Measurements from ENCODE around the gene EIPR1.
"Not testable (repeated sequence)": the region's sequence is repeated elsewhere in the genome, so short reads cannot be mapped to it uniquely, and the experiment has no call there.

Gene EIPR1

GRCh38 chr2:3192920-3193319 is 184.7 kb downstream of the EIPR1 start:
- DNase-seq (ENCODE audit: low spot score) = no peak

GRCh38 chr2:3192281-3192818 is 185.3 kb downstream of the EIPR1 start:
- no peak for DNase-seq (ENCODE audit: low spot score)

GRCh38 chr2:3189961-3190360 is 187.7 kb downstream of the EIPR1 start:
- no peak for DNase-seq (ENCODE audit: low spot score)

GRCh38 chr2:3189076-3189591 is 188.5 kb downstream of the EIPR1 start:
- no peak for DNase-seq (ENCODE audit: low spot score)

GRCh38 chr2:3188405-3188946 is 189.1 kb downstream of the EIPR1 start:
- DNase-seq (ENCODE audit: low spot score) = no peak

GRCh38 chr2:3187467-3187866 is 190.2 kb downstream of the EIPR1 start:
- DNase-seq (ENCODE audit: low spot score) = no peak

GRCh38 chr2:3186766-3187165 is 190.9 kb downstream of the EIPR1 start:
- DNase-seq (ENCODE audit: low spot score) = no peak

- DNase-seq (ENCODE audit: low spot score) = no peak
Measured at GRCh38 chr2:3185910-3186309, 191.7 kb downstream of the EIPR1 start.

GRCh38 chr2:3185256-3185655 is 192.4 kb downstream of the EIPR1 start:
- no peak for DNase-seq (ENCODE audit: low spot score)

- no peak for DNase-seq (ENCODE audit: low spot score)
Measured at GRCh38 chr2:3184167-3184566, 193.5 kb downstream of the EIPR1 start.

- no peak for DNase-seq (ENCODE audit: low spot score)
Measured at GRCh38 chr2:3183766-3184165, 193.9 kb downstream of the EIPR1 start.

- no peak for DNase-seq (ENCODE audit: low spot score)
Measured at GRCh38 chr2:3182848-3183247, 194.8 kb downstream of the EIPR1 start.

- DNase-seq (ENCODE audit: low spot score) = no peak
Measured at GRCh38 chr2:3181416-3182010, 196.1 kb downstream of the EIPR1 start.

GRCh38 chr2:3180909-3181221 is 196.8 kb downstream of the EIPR1 start:
- DNase-seq (ENCODE audit: low spot score) = not testable (repeated sequence)

- DNase-seq (ENCODE audit: low spot score) = no peak
Measured at GRCh38 chr2:3180082-3180908, 197.3 kb downstream of the EIPR1 start.

GRCh38 chr2:3179626-3180025 is 198.0 kb downstream of the EIPR1 start:
- no peak for DNase-seq (ENCODE audit: low spot score)

GRCh38 chr2:3179208-3179607 is 198.4 kb downstream of the EIPR1 start:
- no peak for DNase-seq (ENCODE audit: low spot score)

- no peak for DNase-seq (ENCODE audit: low spot score)
Measured at GRCh38 chr2:3178578-3179031, 199.0 kb downstream of the EIPR1 start.

GRCh38 chr2:3177891-3178577 is 199.6 kb downstream of the EIPR1 start:
- DNase-seq (ENCODE audit: low spot score) = no peak

- no peak for DNase-seq (ENCODE audit: low spot score)
Measured at GRCh38 chr2:3176869-3177255, 200.8 kb downstream of the EIPR1 start.

GRCh38 chr2:3176071-3176868 is 201.3 kb downstream of the EIPR1 start:
- no peak for DNase-seq (ENCODE audit: low spot score)

GRCh38 chr2:3175568-3175955 is 202.1 kb downstream of the EIPR1 start:
- no peak for DNase-seq (ENCODE audit: low spot score)

Measured in SW480 (cell line).